Measurements from ENCODE around the gene PODN. TPM values are rescaled to one million over a fixed set of nuclear protein-coding genes. Genes with fewer than 3 reads are reported as not detected.

The PODN gene
- polyA plus RNA-seq, 1 donor from 2014 or later, result not detected

- Mint-ChIP-seq H3K27me3 (peaks cover 4% of the 10 kb centered on the region), H3K36me3 (no peaks in the 10 kb centered on the region), H3K9me3 (no peaks in the 10 kb centered on the region), H3K4me1 (no peaks in the 10 kb centered on the region), H3K4me3 (no peak overlapping the region), H3K27ac (no peak overlapping the region)
Observed at GRCh38 chr1:53117836-53118235, 55.8 kb downstream of the PODN start.

- Mint-ChIP-seq H3K27ac (no peak overlapping the region), H3K27me3 (peaks cover 2% of the 10 kb centered on the region), H3K4me1 (no peaks in the 10 kb centered on the region), H3K9me3 (no peaks in the 10 kb centered on the region), H3K36me3 (peaks cover 2% of the 10 kb centered on the region), H3K4me3 (no peak overlapping the region)
Observed at GRCh38 chr1:53120659-53121058, 58.6 kb downstream of the PODN start.

- no peaks in the 10 kb centered on the region for H3K9me3 Mint-ChIP-seq
- no peak overlapping the region for H3K27ac Mint-ChIP-seq
- H3K36me3 Mint-ChIP-seq, result peaks cover 2% of the 10 kb centered on the region
- H3K4me3 Mint-ChIP-seq, result peak overlapping the region in 1 of 4 donors; percentile 5
- no peaks in the 10 kb centered on the region for H3K4me1 Mint-ChIP-seq
- H3K27me3 Mint-ChIP-seq, result peaks cover 2% of the 10 kb centered on the region
Observed at GRCh38 chr1:53121319-53122172, 59.5 kb downstream of the PODN start.

GRCh38 chr1:53122201-53122885 lies 60.3 kb downstream of the PODN start:
- H3K4me3 Mint-ChIP-seq, result no peak overlapping the region
- no peaks in the 10 kb centered on the region for H3K4me1 Mint-ChIP-seq
- H3K27ac Mint-ChIP-seq, result no peak overlapping the region
- no peaks in the 10 kb centered on the region for H3K9me3 Mint-ChIP-seq
- peaks cover 6% of the 10 kb centered on the region for H3K27me3 Mint-ChIP-seq
- H3K36me3 Mint-ChIP-seq, result peaks cover 2% of the 10 kb centered on the region

GRCh38 chr1:53122961-53123413 lies 61.0 kb downstream of the PODN start:
- Mint-ChIP-seq H3K9me3 (peaks cover 0 to 2% (median 0%) of the 10 kb centered on the region in 3 donors), H3K36me3 (peaks cover 2% of the 10 kb centered on the region), H3K4me3 (no peak overlapping the region), H3K27ac (no peak overlapping the region), H3K27me3 (peaks cover 6% of the 10 kb centered on the region), H3K4me1 (no peaks in the 10 kb centered on the region)

- Mint-ChIP-seq H3K36me3 (peaks cover 2% of the 10 kb centered on the region), H3K27ac (no peak overlapping the region), H3K9me3 (peaks cover 0 to 2% (median 0%) of the 10 kb centered on the region in 3 donors), H3K27me3 (peaks cover 6% of the 10 kb centered on the region), H3K4me1 (no peaks in the 10 kb centered on the region), H3K4me3 (peak overlapping the region in 1 of 4 donors; percentile 21)
Observed at GRCh38 chr1:53123453-53124140, 61.6 kb downstream of the PODN start.

GRCh38 chr1:53125122-53125521 lies 63.1 kb downstream of the PODN start:
- H3K27me3 Mint-ChIP-seq, result peaks cover 6% of the 10 kb centered on the region
- no peak overlapping the region for H3K27ac Mint-ChIP-seq
- peaks cover 0 to 2% (median 0%) of the 10 kb centered on the region in 3 donors for H3K9me3 Mint-ChIP-seq
- peaks cover 3% of the 10 kb centered on the region for H3K36me3 Mint-ChIP-seq
- no peaks in the 10 kb centered on the region for H3K4me1 Mint-ChIP-seq
- H3K4me3 Mint-ChIP-seq, result peak overlapping the region in 1 of 4 donors; percentile 44

GRCh38 chr1:53125623-53126360 lies 63.8 kb downstream of the PODN start:
- Mint-ChIP-seq H3K4me3 (no peak overlapping the region), H3K9me3 (peaks cover 0 to 2% (median 0%) of the 10 kb centered on the region in 3 donors), H3K4me1 (no peaks in the 10 kb centered on the region), H3K27me3 (peaks cover 4% of the 10 kb centered on the region), H3K36me3 (peaks cover 3% of the 10 kb centered on the region), H3K27ac (no peak overlapping the region)

- no peak overlapping the region for H3K27ac Mint-ChIP-seq
- no peaks in the 10 kb centered on the region for H3K4me1 Mint-ChIP-seq
- peaks cover 3% of the 10 kb centered on the region for H3K36me3 Mint-ChIP-seq
- H3K9me3 Mint-ChIP-seq, result peaks cover 0 to 2% (median 0%) of the 10 kb centered on the region in 3 donors
- H3K27me3 Mint-ChIP-seq, result peaks cover 4% of the 10 kb centered on the region
- H3K4me3 Mint-ChIP-seq, result no peak overlapping the region
Observed at GRCh38 chr1:53126495-53126894, 64.5 kb downstream of the PODN start.

- Mint-ChIP-seq H3K4me3 (no peak overlapping the region), H3K4me1 (no peaks in the 10 kb centered on the region), H3K27ac (no peak overlapping the region), H3K36me3 (peaks cover 3% of the 10 kb centered on the region), H3K9me3 (peaks cover 0 to 2% (median 0%) of the 10 kb centered on the region in 3 donors), H3K27me3 (peaks cover 3% of the 10 kb centered on the region)
Observed at GRCh38 chr1:53127546-53127945, 65.5 kb downstream of the PODN start.

- Mint-ChIP-seq H3K27ac (no peak overlapping the region), H3K36me3 (peaks cover 3% of the 10 kb centered on the region), H3K9me3 (peaks cover 0 to 2% (median 1%) of the 10 kb centered on the region in 3 donors), H3K27me3 (peaks cover 3% of the 10 kb centered on the region), H3K4me3 (peak overlapping the region in 1 of 4 donors; percentile 5), H3K4me1 (no peaks in the 10 kb centered on the region)
Observed at GRCh38 chr1:53128401-53128800, 66.4 kb downstream of the PODN start.

- H3K27ac Mint-ChIP-seq, result no peak overlapping the region
- H3K4me1 Mint-ChIP-seq, result no peaks in the 10 kb centered on the region
- no peak overlapping the region for H3K4me3 Mint-ChIP-seq
- peaks cover 2% of the 10 kb centered on the region for H3K36me3 Mint-ChIP-seq
- H3K27me3 Mint-ChIP-seq, result peaks cover 3% of the 10 kb centered on the region
- H3K9me3 Mint-ChIP-seq, result peaks cover 0 to 2% (median 1%) of the 10 kb centered on the region in 3 donors
Observed at GRCh38 chr1:53129891-53130597, 68.0 kb downstream of the PODN start.

- Mint-ChIP-seq H3K36me3 (peaks cover 1% of the 10 kb centered on the region), H3K4me1 (no peaks in the 10 kb centered on the region), H3K4me3 (no peak overlapping the region), H3K9me3 (peaks cover 0 to 2% (median 1%) of the 10 kb centered on the region in 3 donors), H3K27me3 (peaks cover 3% of the 10 kb centered on the region), H3K27ac (no peak overlapping the region)
Observed at GRCh38 chr1:53130598-53130877, 68.5 kb downstream of the PODN start.

All from IgD-negative memory B cell (primary cell).